ENCODE data around the gene ACSS1.

Gene ACSS1

DNA sequence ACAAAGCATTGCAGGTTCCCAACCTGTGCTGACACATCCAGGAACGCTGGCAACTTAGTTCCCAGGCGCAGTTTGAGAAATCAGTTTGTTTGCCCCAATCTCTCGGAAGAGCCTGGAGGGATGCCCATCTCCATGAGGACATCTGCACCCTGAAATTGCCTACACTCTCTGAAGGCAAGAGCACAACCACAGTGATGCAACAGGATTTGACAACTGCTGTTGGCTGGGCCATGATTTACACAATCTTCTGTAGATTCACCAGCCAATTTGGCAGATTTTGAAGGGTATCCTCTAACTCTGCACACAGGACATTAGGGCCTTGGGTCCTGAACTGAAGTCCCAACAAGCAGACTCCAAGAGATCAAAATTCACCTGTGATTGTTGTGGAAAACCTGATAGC lies 68.8 kb downstream of the ACSS1 start:
- TF ChIP-seq CTCF (IDR thresholded peaks at IDR 0.05; ENCODE audit: low read depth, low read length): no peak
- Histone ChIP-seq H3K27me3 (ENCODE audit: insufficient read depth, low read depth, severe bottlenecking) (no peaks in the 10 kb centered on the region), H3K4me3 (ENCODE audit: low read depth, low read length) (no peak overlapping the region), H3K9me3 (ENCODE audit: severe bottlenecking) (no peaks in the 10 kb centered on the region), H3K36me3 (peaks cover 20% of the 10 kb centered on the region), H3K27ac (no peak overlapping the region)
- DNase-seq: no peak

GRCh38 chr20:24987873-24988835 lies 69.8 kb downstream of the ACSS1 start:
- Histone ChIP-seq H3K4me3 (ENCODE audit: low read depth, low read length) (no peak overlapping the region), H3K27ac (no peak overlapping the region), H3K27me3 (ENCODE audit: insufficient read depth, low read depth, severe bottlenecking) (no peaks in the 10 kb centered on the region), H3K36me3 (peaks cover 28% of the 10 kb centered on the region), H3K9me3 (ENCODE audit: severe bottlenecking) (no peaks in the 10 kb centered on the region)
- TF ChIP-seq CTCF (IDR thresholded peaks at IDR 0.05; ENCODE audit: low read depth, low read length): no peak
- no peak for DNase-seq

DNA sequence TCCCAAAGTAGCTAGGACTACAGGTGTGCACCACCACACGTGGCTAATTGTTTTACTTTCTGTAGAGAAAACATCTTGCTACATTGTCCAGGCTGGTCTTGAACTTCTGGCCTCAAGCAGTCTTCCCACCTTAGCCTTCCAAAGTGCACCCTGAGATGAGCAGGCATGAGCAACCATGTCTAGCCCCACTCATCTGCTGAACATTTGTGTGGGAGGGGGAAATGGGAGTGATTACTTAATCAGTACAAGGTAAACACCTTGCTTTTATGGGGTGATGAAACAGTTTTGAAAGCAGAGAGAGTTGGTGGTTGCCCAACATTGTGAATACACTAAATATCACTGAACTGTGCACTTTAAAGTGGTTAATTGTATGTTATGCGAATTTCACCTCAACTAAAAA lies 70.7 kb downstream of the ACSS1 start:
- no peak for DNase-seq
- H3K27me3 ChIP-seq (ENCODE audit: insufficient read depth, low read depth, severe bottlenecking): no peaks in the 10 kb centered on the region
- no peak for TF ChIP-seq CTCF (IDR thresholded peaks at IDR 0.05; ENCODE audit: low read depth, low read length)
- H3K36me3 ChIP-seq: peaks cover 36% of the 10 kb centered on the region
- H3K4me3 ChIP-seq (ENCODE audit: low read depth, low read length): no peak overlapping the region
- H3K27ac ChIP-seq: no peak overlapping the region
- H3K9me3 ChIP-seq (ENCODE audit: severe bottlenecking): no peaks in the 10 kb centered on the region

DNA sequence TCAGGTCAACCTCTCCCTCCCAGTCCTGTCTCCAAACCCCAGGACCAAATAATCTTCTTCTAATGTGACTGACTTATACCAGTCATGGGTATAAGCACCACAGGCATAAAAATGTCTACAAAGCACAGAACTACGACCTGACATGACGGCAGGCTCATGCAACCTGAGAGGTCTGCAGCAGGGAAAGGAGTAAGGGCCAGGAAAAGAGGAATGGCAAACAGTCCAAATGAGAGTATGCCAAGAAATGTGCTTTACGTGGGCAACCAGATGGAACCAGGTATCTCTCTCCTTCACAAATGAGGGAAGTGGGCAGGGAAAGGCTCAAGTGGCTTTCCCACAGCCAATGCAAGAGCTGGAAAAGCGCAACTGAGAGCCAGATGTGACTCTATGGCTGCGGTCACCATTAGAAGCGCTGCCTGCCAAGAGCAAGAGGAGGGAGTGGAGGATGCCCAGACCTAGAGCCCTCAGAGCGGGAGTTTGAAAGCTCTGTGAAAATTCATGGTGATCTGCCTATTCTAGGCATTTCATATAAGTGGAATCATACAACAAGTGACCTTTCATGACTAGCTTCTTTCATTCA lies 71.4 kb downstream of the ACSS1 start:
- no peaks in the 10 kb centered on the region for H3K9me3 ChIP-seq (ENCODE audit: severe bottlenecking)
- no peak for TF ChIP-seq CTCF (IDR thresholded peaks at IDR 0.05; ENCODE audit: low read depth, low read length)
- no peak for DNase-seq

DNA sequence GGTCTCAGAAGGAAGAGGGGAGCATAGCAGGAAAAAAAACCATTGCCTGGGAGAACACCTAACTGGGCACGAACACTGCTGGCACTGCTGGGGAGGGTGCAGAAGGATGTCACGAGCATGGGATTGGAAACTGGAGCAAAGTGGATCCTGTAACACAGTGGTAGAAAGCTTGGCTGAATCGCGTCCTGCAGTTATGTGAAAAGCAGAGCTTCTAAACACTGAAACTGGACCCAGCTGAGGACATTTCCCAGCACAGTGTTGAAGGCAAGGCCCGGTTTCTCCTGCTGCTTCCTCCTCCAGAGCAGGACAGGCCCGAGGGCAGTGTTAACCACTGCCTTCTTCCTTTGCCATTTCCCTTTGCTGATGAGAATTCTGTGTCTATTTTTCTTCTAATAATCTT lies 72.1 kb downstream of the ACSS1 start:
- Histone ChIP-seq H3K27ac (no peak overlapping the region), H3K4me3 (ENCODE audit: low read depth, low read length) (no peak overlapping the region), H3K36me3 (peaks cover 46% of the 10 kb centered on the region), H3K27me3 (ENCODE audit: insufficient read depth, low read depth, severe bottlenecking) (no peaks in the 10 kb centered on the region), H3K9me3 (ENCODE audit: severe bottlenecking) (no peaks in the 10 kb centered on the region)
- no peak for TF ChIP-seq CTCF (IDR thresholded peaks at IDR 0.05; ENCODE audit: low read depth, low read length)
- DNase-seq: no peak

More for the DNA sequence above, 71.4 kb downstream of the ACSS1 start:
- Histone ChIP-seq H3K36me3 (peaks cover 39% of the 10 kb centered on the region), H3K27me3 (ENCODE audit: insufficient read depth, low read depth, severe bottlenecking) (no peaks in the 10 kb centered on the region), H3K4me3 (ENCODE audit: low read depth, low read length) (no peak overlapping the region), H3K27ac (no peak overlapping the region)

Data from WERI-Rb-1 (cell line).